ENCODE measurements around the gene TEDC1.

The TEDC1 gene, protein sequence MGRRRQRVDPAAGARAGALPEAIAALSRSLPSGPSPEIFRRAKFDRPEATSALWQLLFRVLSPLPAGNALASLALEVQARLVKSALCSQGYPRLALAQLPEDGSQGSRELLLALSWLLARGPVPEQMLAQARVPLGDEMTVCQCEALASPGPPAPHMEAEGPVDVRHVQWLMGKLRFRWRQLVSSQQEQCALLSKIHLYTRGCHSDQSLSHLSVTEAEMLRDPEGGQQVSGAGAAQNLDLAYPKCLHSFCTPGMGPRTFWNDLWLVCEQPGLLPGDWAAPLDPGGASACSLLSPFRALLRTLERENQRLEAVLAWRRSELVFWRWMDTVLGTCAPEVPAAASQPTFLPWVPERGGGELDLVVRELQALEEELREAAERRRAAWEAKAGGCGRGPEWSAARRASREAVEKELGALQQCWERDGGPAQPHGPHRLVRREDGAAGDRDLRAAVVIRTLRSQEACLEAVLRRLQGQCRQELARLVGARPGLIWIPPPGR

DNA sequence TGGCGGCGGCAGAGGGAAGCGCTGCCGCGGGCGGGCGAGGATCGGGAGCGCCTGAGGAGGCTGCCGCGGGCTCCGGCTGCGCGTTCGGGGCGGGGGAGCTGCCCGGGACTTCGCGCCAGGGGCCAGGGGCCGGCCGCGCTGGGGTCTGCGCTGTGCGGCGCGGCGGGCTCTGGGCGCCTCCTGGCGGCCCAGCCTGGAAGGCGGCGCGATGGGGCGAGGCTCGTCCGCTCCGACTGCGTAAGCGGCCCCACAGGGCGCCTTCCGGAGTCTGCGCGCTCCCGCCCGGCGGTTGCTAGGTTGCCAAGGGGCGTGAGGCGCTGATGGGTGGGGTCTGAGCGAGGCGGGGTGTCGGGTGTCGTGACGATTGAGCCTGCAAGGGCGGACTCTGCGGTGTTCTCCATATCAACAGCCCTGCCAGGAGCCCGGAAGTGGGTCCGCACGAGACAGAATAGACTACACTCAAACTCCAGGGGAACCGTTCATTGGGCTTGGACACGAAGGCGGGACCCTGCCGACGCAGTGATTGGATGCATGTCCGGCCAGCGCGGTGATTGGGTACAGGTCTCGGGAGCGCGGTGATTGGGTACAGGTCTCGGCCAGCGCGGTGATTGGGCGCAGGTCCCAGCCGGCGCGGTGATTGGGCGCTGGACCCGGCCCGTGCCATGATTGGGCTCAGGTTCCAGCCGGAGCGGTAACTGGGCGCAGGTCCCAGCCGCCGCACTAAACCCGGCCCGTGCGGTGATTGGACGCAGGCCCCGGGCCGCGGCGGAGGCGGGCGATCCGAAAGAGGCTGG is at the start of gene TEDC1:
TEDC1 (plus strand) TSS at position 675 of the 794 bp plus-strand sequence. CDS start 130 bp downstream, outside the sequence.
- H3K9ac ChIP-seq (ENCODE audit: low read depth, low read length), result peak within 1 kb of the TSS; percentile 79
- H3K36me3 ChIP-seq (ENCODE audit: insufficient read depth, low read length), result no peaks in the 10 kb centered on the region
- H3K4me1 ChIP-seq (ENCODE audit: insufficient read depth, low read length), result no peaks in the 10 kb centered on the region; the same call in 1 of the 2 replicates
- no peaks in the 10 kb centered on the region for H3K9me3 ChIP-seq (ENCODE audit: control insufficient read depth, insufficient read depth, low read length)

DNA sequence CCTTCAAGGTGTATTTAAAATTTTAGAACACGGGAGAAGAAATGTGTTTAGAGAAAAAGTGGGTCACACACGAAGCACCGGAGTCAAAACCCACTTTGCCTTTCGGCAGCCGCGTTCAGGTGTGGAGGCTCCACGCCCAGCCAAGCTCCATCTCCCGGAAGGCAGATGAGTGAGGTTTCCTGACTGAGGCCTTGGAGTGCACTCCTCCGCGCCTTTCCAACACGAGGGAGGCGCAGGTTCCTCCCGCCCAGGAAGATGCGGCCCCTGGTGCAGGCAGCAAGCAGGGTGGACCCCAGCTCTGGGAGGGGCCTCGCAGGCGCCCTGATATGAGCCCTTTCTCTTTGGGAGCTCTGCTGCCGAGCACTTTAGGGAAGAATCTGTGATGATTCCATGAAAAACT is 48.9 kb upstream of the TEDC1 start:
- H3K9me3 ChIP-seq (ENCODE audit: control insufficient read depth, insufficient read depth, low read length), result no peaks in the 10 kb centered on the region
- no peaks in the 10 kb centered on the region; the same call in 1 of the 2 replicates for H3K4me1 ChIP-seq (ENCODE audit: insufficient read depth, low read length)
- no peaks in the 10 kb centered on the region; the same call in 1 of the 2 replicates for H3K36me3 ChIP-seq (ENCODE audit: insufficient read depth, low read length)
- no peak overlapping the region for H3K9ac ChIP-seq (ENCODE audit: low read depth, low read length)

DNA sequence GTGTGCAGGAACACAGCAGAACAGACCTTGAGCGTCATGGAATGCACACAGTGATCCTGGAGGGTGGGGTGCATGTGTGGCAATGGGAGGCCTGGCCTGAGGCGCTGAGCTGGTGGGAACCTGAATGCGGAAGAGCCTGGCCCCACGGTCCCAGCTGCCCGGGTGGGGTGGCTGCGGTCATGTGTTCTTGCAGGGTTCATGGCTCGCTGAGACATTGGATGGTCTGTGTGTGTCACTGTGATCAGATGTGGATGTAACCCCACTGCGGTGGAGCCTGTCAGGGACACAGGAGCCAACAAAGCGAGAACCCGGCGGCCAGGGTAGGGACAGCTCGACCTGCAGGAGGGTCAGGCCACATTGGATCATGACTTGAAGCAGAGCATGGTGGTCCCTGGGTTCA is 48.2 kb upstream of the TEDC1 start:
- Histone ChIP-seq H3K9me3 (ENCODE audit: control insufficient read depth, insufficient read depth, low read length) (no peaks in the 10 kb centered on the region), H3K36me3 (ENCODE audit: insufficient read depth, low read length) (no peaks in the 10 kb centered on the region; the same call in 1 of the 2 replicates), H3K9ac (ENCODE audit: low read depth, low read length) (no peak overlapping the region), H3K4me1 (ENCODE audit: insufficient read depth, low read length) (no peaks in the 10 kb centered on the region; the same call in 1 of the 2 replicates)

DNA sequence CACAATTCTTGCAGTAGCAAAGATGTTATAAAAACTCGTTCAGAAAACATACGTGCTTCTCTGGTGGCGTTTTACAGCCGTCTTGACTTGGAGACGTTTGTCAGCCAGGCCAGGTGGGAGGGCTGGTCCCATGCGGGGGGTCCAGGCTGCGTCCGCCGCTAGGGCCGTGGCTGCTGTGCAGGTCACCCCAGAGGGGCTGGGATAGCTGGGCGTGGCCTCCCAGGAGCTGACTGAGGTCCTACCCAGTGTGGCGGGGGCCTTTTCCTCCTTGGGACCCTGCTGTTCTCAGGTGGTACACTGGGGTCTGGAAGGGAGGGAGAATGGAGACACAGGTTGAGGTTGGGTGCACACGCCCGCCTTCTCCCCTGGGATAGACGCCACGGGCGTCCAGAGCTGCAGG is 46.2 kb upstream of the TEDC1 start:
- H3K36me3 ChIP-seq (ENCODE audit: insufficient read depth, low read length), result no peaks in the 10 kb centered on the region; the same call in 1 of the 2 replicates
- H3K9ac ChIP-seq (ENCODE audit: low read depth, low read length), result no peak overlapping the region
- H3K9me3 ChIP-seq (ENCODE audit: control insufficient read depth, insufficient read depth, low read length), result no peaks in the 10 kb centered on the region
- H3K4me1 ChIP-seq (ENCODE audit: insufficient read depth, low read length), result no peaks in the 10 kb centered on the region; the same call in 1 of the 2 replicates

DNA sequence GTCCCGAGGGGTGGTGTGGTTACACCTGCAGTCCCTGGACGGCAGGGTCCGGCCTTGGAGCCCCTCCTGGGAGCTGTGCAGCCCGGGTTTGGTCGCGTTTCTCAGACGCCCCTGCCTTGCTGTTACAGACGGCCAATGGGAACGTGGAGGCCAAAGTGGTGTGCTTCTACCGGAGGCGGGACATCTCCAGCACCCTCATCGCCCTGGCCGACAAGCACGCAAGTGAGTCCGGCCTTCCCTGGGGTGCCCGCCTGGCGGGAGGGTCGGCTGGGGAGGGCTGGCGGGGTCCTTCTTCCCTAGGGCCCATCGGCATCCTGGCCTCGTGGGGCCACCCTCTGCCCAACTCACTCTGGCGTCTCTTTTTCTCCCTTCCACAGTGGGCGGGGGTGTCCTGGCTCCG is 45.8 kb upstream of the TEDC1 start:
- Histone ChIP-seq H3K4me1 (ENCODE audit: insufficient read depth, low read length) (no peaks in the 10 kb centered on the region; the same call in 1 of the 2 replicates), H3K9me3 (ENCODE audit: control insufficient read depth, insufficient read depth, low read length) (no peaks in the 10 kb centered on the region), H3K9ac (ENCODE audit: low read depth, low read length) (no peak overlapping the region), H3K36me3 (ENCODE audit: insufficient read depth, low read length) (no peaks in the 10 kb centered on the region; the same call in 1 of the 2 replicates)

DNA sequence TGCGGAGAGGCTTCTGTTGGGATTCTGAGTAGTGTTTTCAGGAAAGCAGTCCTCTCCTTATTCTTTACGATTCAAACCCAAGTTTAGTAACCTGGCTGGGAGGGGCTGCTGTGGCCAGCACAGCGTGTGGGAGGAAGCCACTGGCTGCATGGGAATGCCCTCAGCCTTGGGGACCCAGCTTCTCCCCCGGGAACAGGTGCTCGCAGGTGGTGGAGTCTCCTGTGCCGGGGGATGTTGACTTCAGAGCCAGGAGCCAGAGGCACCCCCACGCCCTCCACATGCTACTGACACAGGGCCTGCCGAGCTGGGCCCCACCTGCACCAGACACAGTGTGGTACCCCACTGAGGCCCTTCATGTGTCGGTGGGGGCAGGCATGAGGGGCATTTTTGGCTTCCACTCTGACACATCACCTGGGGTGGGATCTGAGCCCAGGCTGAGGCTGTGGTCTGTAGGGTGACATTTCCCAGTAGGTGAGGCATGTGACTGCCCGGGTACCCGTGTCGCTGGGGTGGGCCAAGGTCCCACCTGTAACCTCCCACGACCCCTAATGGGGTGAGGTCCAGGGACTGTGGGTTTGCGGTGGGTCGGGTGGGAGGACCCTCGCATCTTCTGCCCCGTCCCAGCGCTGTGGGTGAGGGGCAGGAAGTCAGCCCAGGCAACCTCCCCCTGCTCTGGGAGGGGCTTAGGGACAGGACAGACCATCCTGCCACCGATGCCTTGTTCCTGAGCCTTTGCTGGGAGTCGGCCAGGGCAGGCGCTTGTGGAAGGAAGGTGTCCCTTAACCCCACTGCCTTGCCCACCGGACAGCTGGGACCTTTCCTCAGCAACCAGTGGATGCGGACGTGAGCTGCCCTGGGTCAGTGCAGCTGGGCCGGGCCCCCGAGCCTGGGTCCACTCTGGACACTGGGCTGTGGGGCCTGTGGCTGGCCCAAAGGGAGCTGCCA is 44.9 kb upstream of the TEDC1 start:
- Histone ChIP-seq H3K9me3 (ENCODE audit: control insufficient read depth, insufficient read depth, low read length) (no peaks in the 10 kb centered on the region), H3K36me3 (ENCODE audit: insufficient read depth, low read length) (no peaks in the 10 kb centered on the region; the same call in 1 of the 2 replicates)

DNA sequence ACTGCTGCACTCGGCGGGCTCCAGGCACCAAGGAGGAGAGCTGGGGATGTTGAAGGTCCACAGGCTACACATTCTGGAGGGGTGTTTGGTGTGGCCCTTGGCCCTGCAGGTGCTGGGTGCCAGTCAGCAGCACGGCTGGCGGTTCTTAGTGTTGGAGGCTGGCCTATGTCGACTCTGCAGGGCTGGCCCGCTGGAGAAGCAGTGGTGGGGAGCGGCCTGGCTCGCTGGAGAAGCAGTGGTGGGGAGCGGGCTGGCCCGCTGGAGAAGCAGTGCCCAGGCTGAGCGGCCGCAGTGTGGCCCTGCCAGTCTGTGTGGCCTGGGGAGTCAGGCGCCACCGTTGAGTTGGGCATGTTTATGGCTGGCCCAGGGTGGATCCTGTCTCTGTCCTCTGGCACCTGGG is 44.1 kb upstream of the TEDC1 start:
- H3K9me3 ChIP-seq (ENCODE audit: control insufficient read depth, insufficient read depth, low read length), result no peaks in the 10 kb centered on the region
- no peaks in the 10 kb centered on the region; the same call in 1 of the 2 replicates for H3K36me3 ChIP-seq (ENCODE audit: insufficient read depth, low read length)
- H3K4me1 ChIP-seq (ENCODE audit: insufficient read depth, low read length), result no peaks in the 10 kb centered on the region; the same call in 1 of the 2 replicates
- H3K9ac ChIP-seq (ENCODE audit: low read depth, low read length), result no peak overlapping the region

More for the DNA sequence above, 44.9 kb upstream of the TEDC1 start:
- Histone ChIP-seq H3K4me1 (ENCODE audit: insufficient read depth, low read length) (no peaks in the 10 kb centered on the region; the same call in 1 of the 2 replicates), H3K9ac (ENCODE audit: low read depth, low read length) (no peak overlapping the region)

DNA sequence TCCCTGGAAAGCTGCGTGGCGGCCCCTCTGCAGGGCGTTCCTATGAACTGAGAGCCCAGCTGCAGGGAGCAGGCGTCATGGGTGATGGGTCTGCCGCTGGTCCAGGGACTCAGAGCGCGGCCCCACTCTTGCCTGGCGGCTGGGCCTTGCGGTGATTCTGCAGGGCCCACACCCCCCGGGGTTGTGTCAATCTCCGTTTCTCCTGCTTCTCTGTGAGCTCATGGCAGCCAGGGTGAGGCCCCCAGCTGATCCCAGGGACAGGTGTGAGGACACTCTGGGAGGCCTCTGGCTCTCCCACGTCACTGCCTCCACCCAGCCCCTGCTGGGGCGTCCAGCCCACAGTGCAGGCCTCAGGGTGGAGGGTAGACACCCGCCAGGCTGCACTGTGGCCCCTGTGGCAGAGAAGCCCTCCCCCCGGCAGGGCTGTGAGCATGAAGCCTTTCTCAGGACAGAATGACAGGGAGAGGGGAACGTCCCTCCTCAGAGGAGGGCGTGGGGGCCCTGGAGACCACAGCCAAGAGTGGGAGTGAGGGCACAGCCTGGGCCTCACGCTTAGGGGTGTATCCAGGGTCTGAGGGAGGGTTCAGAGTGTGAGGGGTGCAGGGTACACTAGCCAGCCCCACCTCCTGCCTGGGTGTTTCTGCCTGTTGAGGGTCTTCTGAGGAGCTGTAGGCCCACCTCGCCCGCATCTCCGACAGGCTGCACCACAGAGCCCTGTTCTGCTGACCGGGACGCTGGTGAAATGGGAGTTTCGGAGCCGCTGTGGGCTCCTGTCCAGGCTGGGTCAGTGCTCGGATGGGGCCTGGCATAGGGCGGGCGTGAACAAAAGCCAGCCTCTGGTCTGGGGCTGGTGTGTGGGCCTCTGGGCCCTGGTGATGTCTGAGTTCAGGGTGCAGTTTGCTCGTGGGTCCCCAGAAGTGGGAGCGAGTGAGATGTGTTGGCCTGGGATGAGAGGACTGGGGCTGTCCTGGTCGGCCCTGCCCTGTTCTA is 43.1 kb upstream of the TEDC1 start:
- Histone ChIP-seq H3K4me1 (ENCODE audit: insufficient read depth, low read length) (no peaks in the 10 kb centered on the region; the same call in 1 of the 2 replicates), H3K9ac (ENCODE audit: low read depth, low read length) (no peak overlapping the region), H3K36me3 (ENCODE audit: insufficient read depth, low read length) (no peaks in the 10 kb centered on the region), H3K9me3 (ENCODE audit: control insufficient read depth, insufficient read depth, low read length) (no peaks in the 10 kb centered on the region)

DNA sequence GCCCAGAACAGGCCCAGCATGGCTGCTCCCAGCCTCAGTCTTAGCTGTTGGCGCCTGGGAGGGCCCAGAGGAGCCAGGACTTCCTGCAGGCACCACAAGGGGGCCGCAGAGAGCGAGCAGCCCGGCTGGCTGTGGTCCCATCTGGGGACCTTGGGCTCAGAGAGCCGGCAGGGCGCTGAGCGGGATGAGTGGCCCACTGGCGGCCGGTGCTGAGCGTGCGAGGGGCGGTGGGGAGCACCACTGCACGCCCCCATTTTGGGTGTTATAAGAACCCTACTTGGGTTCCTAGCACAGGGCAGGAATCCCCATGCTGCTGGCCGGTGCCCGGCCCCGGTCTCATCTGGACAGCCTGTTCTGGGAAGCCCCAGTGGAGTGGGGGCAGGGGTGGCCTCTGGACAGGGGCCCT is 42.3 kb upstream of the TEDC1 start:
- Histone ChIP-seq H3K9me3 (ENCODE audit: control insufficient read depth, insufficient read depth, low read length) (no peaks in the 10 kb centered on the region), H3K36me3 (ENCODE audit: insufficient read depth, low read length) (no peaks in the 10 kb centered on the region), H3K4me1 (ENCODE audit: insufficient read depth, low read length) (no peaks in the 10 kb centered on the region; the same call in 1 of the 2 replicates), H3K9ac (ENCODE audit: low read depth, low read length) (no peak overlapping the region)

DNA sequence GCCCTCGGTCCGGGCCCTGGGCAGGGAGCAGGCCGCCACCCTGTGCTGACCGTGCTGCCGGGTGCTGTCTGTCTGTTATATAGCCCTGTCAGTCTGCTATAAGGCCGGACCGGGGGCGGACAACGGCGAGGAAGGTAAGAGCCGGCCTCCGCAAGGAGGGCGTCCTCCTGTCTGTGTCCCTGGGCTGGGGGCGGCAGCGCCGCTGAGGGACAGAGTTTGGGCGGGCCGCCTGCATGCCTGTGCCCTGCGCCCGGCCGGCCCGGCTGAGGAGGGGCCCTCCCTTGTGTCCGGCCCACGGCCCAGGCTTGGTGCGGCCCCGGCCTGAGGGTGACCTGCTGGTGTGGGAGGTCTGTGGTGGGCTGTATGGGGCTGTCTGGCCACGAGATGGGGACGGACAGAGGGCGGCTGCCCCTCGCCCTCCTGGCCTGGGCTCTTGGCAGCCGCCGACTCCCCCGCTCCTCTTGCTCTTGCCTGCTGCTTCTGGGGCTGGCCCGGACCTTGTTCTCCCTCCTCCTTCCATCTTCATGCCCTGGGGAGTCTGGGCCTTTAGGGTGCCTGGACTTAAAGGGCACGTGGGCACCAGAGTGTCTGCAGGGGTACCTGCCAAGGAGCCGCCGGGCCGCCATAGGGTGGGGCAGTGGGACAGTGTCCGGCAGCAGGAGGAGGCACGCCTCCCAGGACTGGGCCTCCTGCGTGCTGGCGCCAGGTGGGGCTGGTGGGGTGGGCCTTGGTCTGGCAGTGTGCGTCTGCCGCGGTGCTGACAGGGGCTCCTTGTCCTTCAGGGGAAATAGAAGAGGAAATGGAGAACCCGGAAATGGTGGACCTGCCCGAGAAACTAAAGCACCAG is 41.5 kb upstream of the TEDC1 start:
- H3K36me3 ChIP-seq (ENCODE audit: insufficient read depth, low read length), result no peaks in the 10 kb centered on the region
- H3K9ac ChIP-seq (ENCODE audit: low read depth, low read length), result no peak overlapping the region
- H3K4me1 ChIP-seq (ENCODE audit: insufficient read depth, low read length), result no peaks in the 10 kb centered on the region; the same call in 1 of the 2 replicates
- no peaks in the 10 kb centered on the region for H3K9me3 ChIP-seq (ENCODE audit: control insufficient read depth, insufficient read depth, low read length)

DNA sequence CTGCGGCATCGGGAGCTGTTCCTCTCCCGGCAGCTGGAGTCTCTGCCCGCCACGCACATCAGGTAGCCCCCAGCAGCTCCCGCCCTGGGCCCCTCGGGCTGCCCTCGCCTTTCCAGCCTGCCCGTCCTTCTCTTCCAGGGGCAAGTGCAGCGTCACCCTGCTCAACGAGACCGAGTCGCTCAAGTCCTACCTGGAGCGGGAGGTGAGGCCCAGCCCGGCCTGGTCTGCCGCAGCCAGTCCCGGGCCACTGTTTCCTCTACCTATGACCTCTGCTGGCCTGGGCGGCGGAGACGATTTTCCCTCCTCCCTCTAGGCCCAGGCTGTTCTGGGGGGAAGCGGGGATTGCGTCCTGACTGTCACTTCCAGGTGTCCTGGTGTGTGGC is 40.9 kb upstream of the TEDC1 start:
- Histone ChIP-seq H3K36me3 (ENCODE audit: insufficient read depth, low read length) (no peaks in the 10 kb centered on the region), H3K4me1 (ENCODE audit: insufficient read depth, low read length) (no peaks in the 10 kb centered on the region; the same call in 1 of the 2 replicates), H3K9ac (ENCODE audit: low read depth, low read length) (no peak overlapping the region)

More for the DNA sequence above, 40.9 kb upstream of the TEDC1 start:
- H3K9me3 ChIP-seq (ENCODE audit: control insufficient read depth, insufficient read depth, low read length), result no peaks in the 10 kb centered on the region

Data from ES-I3 (cell line).